ACC112 (cell line): ENCODE results near the gene TPMT.
"Not testable (repeated sequence)": the region's sequence is repeated elsewhere in the genome, so short reads cannot be mapped to it uniquely, and the experiment has no call there.

ENCODE experiments used
- H2AFZ ChIP-seq: fragments of 200-600 bp; sonication (generic); one replicate; pipeline ENCODE4 v1.6.0; 2017; ENCODE audit warnings: antibody characterized with exemption, low read length; ENCODE audit not compliant: unreplicated experiment
- H3K27ac ChIP-seq: fragments of 200-600 bp; sonication (generic); 2 replicates; pipeline ENCODE4 v1.5.1; 2014; ENCODE audit warnings: low read depth, mild to moderate bottlenecking, antibody characterized with exemption, low read length, moderate library complexity
- H3K27me3 ChIP-seq: fragments of 200-600 bp; sonication (generic); 2 replicates; pipeline ENCODE4 v1.6.1; 2014; ENCODE audit warnings: mild to moderate bottlenecking, antibody characterized with exemption, low read length, moderate library complexity, mixed read lengths; ENCODE audit not compliant: insufficient read depth
- H3K36me3 ChIP-seq: fragments of 200-600 bp; sonication (generic); 2 replicates; pipeline ENCODE4 v1.6.1; 2016; ENCODE audit warnings: mild to moderate bottlenecking, antibody characterized with exemption, low read length, moderate library complexity, mixed read lengths; ENCODE audit not compliant: insufficient read depth
- H3K4me1 ChIP-seq: fragments of 200-600 bp; sonication (generic); one replicate; pipeline ENCODE4 v1.6.1; 2016; ENCODE audit warnings: low read length, mixed read lengths; ENCODE audit not compliant: insufficient read depth, unreplicated experiment, control insufficient read depth
- H3K4me3 ChIP-seq: fragments of 200-600 bp; sonication (generic); 2 replicates; pipeline ENCODE4 v1.5.1; 2014; ENCODE audit warnings: mild to moderate bottlenecking, low read depth, low read length
- H3K79me2 ChIP-seq: fragments of 200-600 bp; sonication (generic); one replicate; pipeline ENCODE4 v1.6.0; 2016; ENCODE audit warnings: low read length; ENCODE audit not compliant: control insufficient read depth, unreplicated experiment, insufficient read depth

Gene TPMT

DNA sequence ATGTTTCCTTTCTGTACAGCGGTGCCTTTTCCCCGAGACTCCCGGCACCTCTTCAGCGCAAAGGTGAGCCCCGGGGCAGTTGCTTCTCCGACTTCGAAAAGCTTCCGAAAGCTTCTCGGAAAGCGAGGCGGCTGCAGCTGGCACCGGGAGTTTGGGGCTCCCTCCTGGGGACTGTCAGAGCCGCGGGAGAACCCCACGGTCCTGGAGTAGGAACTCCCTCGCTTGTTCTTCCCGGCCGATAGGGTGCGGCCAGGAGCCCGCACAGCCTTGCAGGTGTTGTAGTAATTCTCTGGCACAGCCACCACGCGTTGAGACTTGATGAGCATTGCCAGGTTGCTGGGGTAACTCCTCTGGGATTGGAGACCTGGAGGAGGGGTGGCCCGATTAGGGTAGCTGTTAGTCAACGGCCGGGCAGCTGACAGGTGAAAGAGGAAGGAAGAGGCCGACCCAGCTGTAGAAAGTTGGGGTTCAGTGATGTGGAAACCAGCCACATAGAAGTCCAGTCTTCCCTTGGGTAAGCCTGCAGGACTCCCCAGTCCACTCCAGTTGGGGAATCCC lies 1.1 kb upstream of the TPMT start:
- H3K27ac ChIP-seq: no peak overlapping the region
- peak overlapping the region; percentile 93 for H2AFZ ChIP-seq
- H3K36me3 ChIP-seq: no peaks in the 10 kb centered on the region
- H3K79me2 ChIP-seq: peaks cover 13% of the 10 kb centered on the region
- H3K4me1 ChIP-seq: peaks cover 20% of the 10 kb centered on the region
- no peaks in the 10 kb centered on the region for H3K27me3 ChIP-seq
- peak overlapping the region; percentile 98 for H3K4me3 ChIP-seq

DNA sequence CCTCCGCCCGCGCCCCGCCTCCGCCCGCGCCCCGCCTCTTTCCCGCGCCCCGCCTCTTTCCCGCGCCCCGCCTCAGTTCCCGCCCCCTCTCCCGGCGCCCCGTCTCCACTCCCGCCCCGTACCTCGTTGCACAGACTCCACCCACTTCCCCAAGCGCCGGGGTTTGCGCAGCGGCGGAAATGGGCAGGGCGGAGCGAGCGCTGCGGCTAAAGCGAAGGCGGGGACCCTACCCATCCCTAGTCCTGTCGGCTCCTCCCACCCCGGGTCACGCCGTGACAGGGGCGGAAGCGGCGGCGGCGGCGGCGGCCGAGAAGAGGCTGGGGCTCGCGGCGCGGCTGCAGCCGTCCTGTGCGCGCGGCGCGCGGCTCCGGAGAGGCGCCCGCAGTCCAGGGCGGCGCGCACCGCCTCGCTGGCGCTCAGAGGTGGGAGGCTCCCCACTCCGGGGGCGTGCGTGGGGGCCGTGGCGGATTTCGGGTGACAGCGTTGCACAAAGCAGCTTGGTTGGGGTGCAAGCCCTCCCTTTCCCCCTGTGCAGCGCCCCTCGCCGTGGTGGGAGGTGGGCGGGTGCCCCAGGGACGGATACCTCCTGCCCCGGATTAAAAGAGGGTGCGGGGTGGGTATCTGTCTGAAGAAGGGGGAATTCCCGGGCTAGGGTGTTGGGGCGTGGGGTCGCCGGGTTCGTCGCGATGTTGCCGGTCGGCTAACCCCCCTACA lies 430 bp upstream of the TPMT start, which contains the start of gene KDM1B:
Gene KDM1B, plus strand, starts transcription at position 273 of the 714 bp plus-strand sequence. CDS start 4,474 bp downstream, outside the sequence.
- H3K27ac ChIP-seq: peak within 1 kb of the TSS; percentile 59; the same call in 1 of the 2 replicates
- H2AFZ ChIP-seq: peak within 1 kb of the TSS; percentile 93
- H3K4me1 ChIP-seq: peaks cover 18% of the 10 kb centered on the region
- no peaks in the 10 kb centered on the region for H3K36me3 ChIP-seq
- peak within 1 kb of the TSS; percentile 98 for H3K4me3 ChIP-seq
- H3K27me3 ChIP-seq: no peaks in the 10 kb centered on the region
- H3K79me2 ChIP-seq: peaks cover 13% of the 10 kb centered on the region

DNA sequence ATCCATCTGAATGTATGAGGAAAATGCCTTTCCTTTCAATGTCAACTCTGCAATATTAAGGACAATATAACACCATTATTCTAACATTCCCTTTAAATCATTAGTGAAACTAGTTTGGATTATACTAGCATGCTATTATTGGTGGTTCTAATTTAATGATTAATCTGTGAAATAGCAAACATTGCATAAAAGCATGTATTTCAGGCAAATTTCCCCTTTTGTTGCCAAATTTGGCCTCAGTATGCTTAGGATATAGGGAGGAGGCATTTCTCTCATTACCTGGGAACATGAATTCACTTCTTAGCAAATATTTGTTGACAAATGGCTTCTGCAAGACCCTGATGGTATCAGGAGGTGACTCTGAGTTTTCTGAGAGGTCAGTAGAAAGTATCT lies 1.6 kb downstream of the TPMT start:
- peak overlapping the region; percentile 20 for H2AFZ ChIP-seq
- H3K79me2 ChIP-seq: peaks cover 13% of the 10 kb centered on the region
- H3K27me3 ChIP-seq: no peaks in the 10 kb centered on the region
- H3K4me3 ChIP-seq: peak overlapping the region; percentile 98
- H3K4me1 ChIP-seq: peaks cover 24% of the 10 kb centered on the region
- H3K27ac ChIP-seq: peak overlapping the region; percentile 58
- no peaks in the 10 kb centered on the region for H3K36me3 ChIP-seq

DNA sequence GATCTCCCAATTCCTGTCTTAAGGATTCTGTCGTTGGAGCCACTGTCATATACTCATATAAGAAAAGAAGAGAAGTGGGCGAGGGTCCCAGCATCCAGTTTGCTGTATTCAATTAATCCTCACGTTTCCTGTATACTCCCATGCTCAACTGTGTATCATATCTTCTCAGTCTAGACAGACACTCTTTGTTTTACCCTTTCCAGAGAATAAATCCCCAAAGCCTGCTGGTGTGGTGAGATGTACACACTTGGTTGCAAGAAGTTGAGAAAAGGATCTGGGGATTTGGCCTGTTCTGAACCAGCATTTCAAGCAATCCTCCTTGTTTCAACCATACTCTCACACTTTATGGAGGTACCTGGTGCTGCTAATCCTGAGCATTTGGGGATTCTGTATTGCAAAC lies 3.1 kb downstream of the TPMT start:
- no peak overlapping the region for H3K27ac ChIP-seq
- H2AFZ ChIP-seq: no peak overlapping the region
- H3K27me3 ChIP-seq: no peaks in the 10 kb centered on the region
- H3K79me2 ChIP-seq: peaks cover 13% of the 10 kb centered on the region
- peaks cover 39% of the 10 kb centered on the region for H3K4me1 ChIP-seq
- no peak overlapping the region for H3K4me3 ChIP-seq
- H3K36me3 ChIP-seq: no peaks in the 10 kb centered on the region

DNA sequence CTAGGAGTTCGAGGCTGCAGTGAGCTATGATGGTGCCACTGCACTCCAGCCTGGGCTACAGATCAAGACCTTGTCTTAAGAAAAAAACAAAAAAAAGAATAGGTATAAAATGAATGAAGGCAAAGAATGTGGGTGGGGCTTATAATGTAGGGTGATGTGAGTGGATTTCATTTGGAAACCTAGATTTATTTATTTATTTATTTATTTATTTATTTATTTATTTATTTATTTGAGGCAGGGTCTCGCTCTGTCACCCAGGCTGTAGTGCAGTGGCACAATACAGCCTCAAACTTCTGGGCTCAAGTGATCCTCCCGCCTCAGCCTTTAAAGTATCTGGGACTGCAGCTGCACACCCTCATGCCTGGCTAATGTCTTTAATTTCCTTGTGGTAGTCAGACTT lies 3.5 kb downstream of the TPMT start:
- Histone ChIP-seq H3K4me1 (peaks cover 39% of the 10 kb centered on the region), H3K79me2 (peaks cover 13% of the 10 kb centered on the region)
- H2AFZ ChIP-seq, H3K27ac ChIP-seq, H3K36me3 ChIP-seq, H3K4me3 ChIP-seq, H3K27me3 ChIP-seq: not testable (repeated sequence)

DNA sequence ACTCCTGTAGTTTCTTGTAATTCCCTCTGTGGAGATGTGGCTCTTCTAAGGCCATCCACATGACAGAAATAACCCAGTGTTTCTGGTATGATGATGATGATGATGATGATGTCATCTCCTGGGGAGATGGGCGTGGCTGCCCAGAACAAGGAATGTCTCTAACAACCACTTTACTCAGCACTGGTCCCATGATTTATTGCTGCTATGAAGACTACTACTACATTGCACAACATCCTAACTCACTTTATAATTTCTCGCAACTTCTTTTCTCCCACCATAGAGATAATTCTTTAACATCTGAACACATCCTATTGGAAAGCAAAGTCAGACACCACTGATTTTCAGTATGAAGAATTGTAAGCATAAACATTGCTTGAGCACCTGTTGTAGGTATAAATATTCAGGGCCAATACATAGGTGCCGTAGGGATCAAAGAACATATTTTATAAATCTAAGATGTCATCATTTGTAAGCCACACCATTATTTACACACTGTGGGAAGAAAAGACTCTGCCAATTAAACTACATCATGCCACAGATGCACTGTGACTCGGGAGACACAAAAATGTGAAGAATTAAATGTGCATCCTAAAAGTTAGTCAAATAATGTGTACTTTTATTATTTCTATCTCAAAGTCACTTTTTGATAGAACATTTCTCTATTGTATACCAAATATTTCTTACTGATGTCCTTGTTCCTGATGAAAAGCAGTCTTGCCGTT lies 6.4 kb downstream of the TPMT start:
- no peak overlapping the region for H3K4me3 ChIP-seq
- no peaks in the 10 kb centered on the region; the same call in 1 of the 2 replicates for H3K36me3 ChIP-seq
- H2AFZ ChIP-seq: no peak overlapping the region
- H3K27me3 ChIP-seq: no peaks in the 10 kb centered on the region
- peak overlapping the region; percentile 77 for H3K27ac ChIP-seq
- H3K79me2 ChIP-seq: no peaks in the 10 kb centered on the region
- H3K4me1 ChIP-seq: peaks cover 33% of the 10 kb centered on the region

DNA sequence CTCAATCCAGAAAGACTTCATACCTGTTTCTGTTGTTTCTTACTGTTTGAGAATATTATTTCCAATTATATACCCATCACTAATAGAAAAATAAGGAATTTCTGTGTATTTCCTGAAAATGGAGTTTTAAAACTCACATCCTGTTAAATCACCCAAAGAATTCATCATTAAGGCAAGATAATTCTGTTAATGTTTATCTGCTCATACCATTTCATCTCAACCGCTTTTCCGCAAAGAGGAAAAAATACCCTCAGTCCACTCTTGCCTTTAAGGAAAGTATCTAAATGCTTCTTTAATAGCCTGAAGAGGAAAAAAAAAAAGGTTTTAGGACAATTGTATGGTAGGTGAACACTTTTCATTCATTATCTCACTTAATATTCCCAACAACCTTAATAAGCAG lies 7.3 kb downstream of the TPMT start:
- Histone ChIP-seq H3K27me3 (no peaks in the 10 kb centered on the region), H3K4me1 (peaks cover 24% of the 10 kb centered on the region), H3K79me2 (no peaks in the 10 kb centered on the region), H3K4me3 (no peak overlapping the region), H2AFZ (no peak overlapping the region), H3K36me3 (no peaks in the 10 kb centered on the region; the same call in none of the 2 replicates), H3K27ac (peak overlapping the region; percentile 77)

DNA sequence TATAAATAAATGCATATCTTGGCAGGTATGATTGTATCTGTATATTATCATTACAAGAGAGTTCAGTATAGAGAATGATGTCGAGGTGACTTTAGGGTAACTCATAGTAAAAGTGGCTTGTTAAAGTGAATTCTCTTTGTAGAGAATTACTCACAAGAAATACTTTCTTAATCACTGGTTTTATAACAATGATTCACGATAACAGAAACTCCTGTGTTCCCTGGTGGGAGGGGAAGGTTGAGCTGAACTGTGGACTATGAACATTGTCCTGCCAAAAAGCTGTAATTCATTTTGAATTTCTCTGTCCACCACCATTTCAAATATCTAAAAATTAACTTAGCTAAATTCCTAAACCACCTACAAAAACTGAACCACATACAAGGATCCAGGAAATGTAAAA lies 7.7 kb downstream of the TPMT start:
- H3K27ac ChIP-seq: peak overlapping the region; percentile 77
- peaks cover 22% of the 10 kb centered on the region for H3K4me1 ChIP-seq
- H3K79me2 ChIP-seq: no peaks in the 10 kb centered on the region
- no peak overlapping the region for H2AFZ ChIP-seq
- no peaks in the 10 kb centered on the region for H3K27me3 ChIP-seq
- H3K36me3 ChIP-seq: no peaks in the 10 kb centered on the region; the same call in none of the 2 replicates
- H3K4me3 ChIP-seq: no peak overlapping the region

DNA sequence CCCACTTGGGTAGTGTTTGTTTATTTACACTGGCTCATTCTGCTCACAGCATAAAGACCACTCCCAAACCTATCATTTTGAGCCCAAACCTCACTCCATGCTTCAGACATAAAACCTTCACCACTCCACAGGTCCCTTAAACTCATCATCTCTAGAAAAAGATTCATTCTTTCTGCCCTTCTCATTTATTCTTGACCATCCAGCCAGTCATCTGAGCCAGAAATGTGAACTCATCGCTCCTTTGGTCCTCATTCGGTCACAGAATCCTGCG lies 12.4 kb downstream of the TPMT start:
- H3K4me3 ChIP-seq: no peak overlapping the region
- H2AFZ ChIP-seq: no peak overlapping the region
- peaks cover 7% of the 10 kb centered on the region for H3K4me1 ChIP-seq
- H3K79me2 ChIP-seq: no peaks in the 10 kb centered on the region
- H3K27ac ChIP-seq: no peak overlapping the region
- peaks cover 10% of the 10 kb centered on the region for H3K36me3 ChIP-seq
- H3K27me3 ChIP-seq: no peaks in the 10 kb centered on the region

DNA sequence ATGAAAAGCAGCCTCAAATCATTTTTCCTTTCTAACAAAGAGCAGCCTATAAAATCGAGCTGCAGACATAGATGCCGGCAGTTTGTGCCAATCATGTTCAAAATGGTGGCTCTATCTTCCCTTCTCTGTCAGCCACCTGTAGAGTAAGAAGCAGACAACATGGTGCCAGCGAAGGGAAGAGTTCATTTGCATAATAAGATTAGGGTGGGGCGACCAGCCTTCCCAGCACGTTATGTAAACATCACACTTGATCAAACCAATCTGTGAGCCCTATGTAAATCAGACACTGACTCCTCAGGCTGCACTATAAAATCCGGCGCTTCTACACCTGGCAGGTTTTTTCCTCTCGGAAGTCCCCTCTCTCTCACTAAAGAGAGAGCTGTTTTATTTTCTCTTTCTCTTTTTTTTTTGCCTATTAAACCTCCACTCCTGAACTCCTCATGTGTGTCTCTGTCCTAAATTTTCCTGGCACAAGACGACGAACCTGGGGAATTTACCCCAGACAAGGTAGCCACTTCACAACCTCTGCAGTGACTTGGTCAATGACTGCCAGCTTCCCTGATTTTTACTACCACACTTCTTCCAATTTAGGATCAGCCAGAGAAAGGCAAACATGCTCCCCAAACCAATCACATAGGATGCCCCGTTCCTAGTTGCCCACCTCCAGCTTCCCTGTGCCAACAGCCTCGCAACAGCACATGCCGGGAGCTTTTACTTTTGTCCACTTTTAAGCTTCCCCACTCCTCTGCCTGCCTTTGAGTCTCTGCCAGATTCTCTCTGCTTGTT lies 12.9 kb downstream of the TPMT start:
- no peak overlapping the region for H3K27ac ChIP-seq
- peaks cover 2% of the 10 kb centered on the region for H3K4me1 ChIP-seq
- H2AFZ ChIP-seq: no peak overlapping the region
- no peaks in the 10 kb centered on the region for H3K79me2 ChIP-seq
- H3K36me3 ChIP-seq: peaks cover 10% of the 10 kb centered on the region
- no peaks in the 10 kb centered on the region for H3K27me3 ChIP-seq
- H3K4me3 ChIP-seq: no peak overlapping the region
